ENCODE measurements around the gene GPRIN2. TPM values are rescaled to one million over a fixed set of nuclear protein-coding genes. Genes with fewer than 3 reads are reported as not detected.
A peak's percentile ranks its signal among the peaks of the same experiment; 100 is the strongest.

The GPRIN2 gene
- total and polyA plus RNA-seq, 2 of the 8 experiments (the other 6 are each of a cell fraction or from before 2014, with no cell fraction given), result 14.3 to 18.6 TPM

DNA sequence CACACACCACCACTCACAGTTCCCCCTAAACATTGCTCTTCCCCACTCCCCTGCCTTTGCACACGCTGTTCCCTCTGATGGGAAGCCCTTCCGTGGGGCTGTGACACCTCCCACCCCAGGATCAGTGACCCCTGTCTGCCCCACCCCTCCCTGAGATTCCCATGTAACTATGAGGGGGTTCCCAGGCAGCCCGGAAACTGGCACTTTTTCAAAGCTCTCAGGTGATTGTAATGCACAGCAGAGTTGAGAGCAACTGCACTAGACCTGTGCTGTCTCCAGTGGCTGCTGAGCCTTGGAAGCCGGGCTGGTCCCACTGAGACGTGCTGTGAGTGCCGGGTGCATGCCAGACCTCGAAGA is 29.8 kb downstream of the GPRIN2 start:
- no peak for FAIRE-seq
- H3K23ac ChIP-seq (ENCODE audit: insufficient read length), result no peak overlapping the region
- H3K27ac ChIP-seq (ENCODE audit: low read depth, low read length), result no peak overlapping the region
- H4K20me1 ChIP-seq (replicated peaks in 1 of 2; ENCODE audit: control insufficient read depth in 1 of 2, insufficient read depth in 2 of 2, low read length in 2 of 2), result peaks cover 0 to 15% of the 10 kb centered on the region in 2 experiments
- no peak overlapping the region for H2BK12ac ChIP-seq (ENCODE audit: low read depth, low read length)
- H3K9me3 ChIP-seq (ENCODE audit: insufficient read depth in 2 of 2, low read depth in 1 of 2, low read length in 1 of 2), result no peaks in the 10 kb centered on the region
- no peak overlapping the region for H3K14ac ChIP-seq (ENCODE audit: insufficient read length)
- no peak overlapping the region for H3K56ac ChIP-seq (replicated peaks; ENCODE audit: insufficient read length, low read depth, low read length)
- DNase-seq (ENCODE audit: low read depth in 1 of 2, low spot score in 2 of 2), result no peak
- no peak for TF ChIP-seq RBBP5 (IDR thresholded peaks at IDR 0.05; ENCODE audit: borderline replicate concordance, low read depth, low read length)
- TF ChIP-seq RAD21 (IDR thresholded peaks at IDR 0.05 in 1 of 2, conservative IDR thresholded peaks at IDR 0.05 in 1 of 2; ENCODE audit: low read depth in 2 of 2, low read length in 2 of 2), result no peak
- no peak for TF ChIP-seq CBX8 (IDR thresholded peaks at IDR 0.05; ENCODE audit: borderline replicate concordance, low read depth, low read length)
- no peak for TF ChIP-seq RFX5 (IDR thresholded peaks at IDR 0.05; ENCODE audit: borderline replicate concordance, low read depth, low read length)
- TF ChIP-seq, protein P1, sequence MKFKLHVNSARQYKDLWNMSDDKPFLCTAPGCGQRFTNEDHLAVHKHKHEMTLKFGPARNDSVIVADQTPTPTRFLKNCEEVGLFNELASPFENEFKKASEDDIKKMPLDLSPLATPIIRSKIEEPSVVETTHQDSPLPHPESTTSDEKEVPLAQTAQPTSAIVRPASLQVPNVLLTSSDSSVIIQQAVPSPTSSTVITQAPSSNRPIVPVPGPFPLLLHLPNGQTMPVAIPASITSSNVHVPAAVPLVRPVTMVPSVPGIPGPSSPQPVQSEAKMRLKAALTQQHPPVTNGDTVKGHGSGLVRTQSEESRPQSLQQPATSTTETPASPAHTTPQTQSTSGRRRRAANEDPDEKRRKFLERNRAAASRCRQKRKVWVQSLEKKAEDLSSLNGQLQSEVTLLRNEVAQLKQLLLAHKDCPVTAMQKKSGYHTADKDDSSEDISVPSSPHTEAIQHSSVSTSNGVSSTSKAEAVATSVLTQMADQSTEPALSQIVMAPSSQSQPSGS (IDR thresholded peaks at IDR 0.05; ENCODE audit: low read length), result no peak
- TF ChIP-seq PHF8 (conservative IDR thresholded peaks at IDR 0.05; ENCODE audit: low read depth, low read length), result no peak
- TF ChIP-seq EP300 (IDR thresholded peaks at IDR 0.05; ENCODE audit: borderline replicate concordance in 1 of 2, low read depth in 2 of 2, low read length in 2 of 2), result no peak
- 0 out of 2 replicates have a peak overlapping the region, but pooled peaks have one; percentile 22 for H2BK15ac ChIP-seq (ENCODE audit: low read length)
- peaks cover 14% of the 10 kb centered on the region for H3K23me2 ChIP-seq (ENCODE audit: low read depth, low read length)
- H4K5ac ChIP-seq (ENCODE audit: insufficient read length, low read depth, low read length), result no peak overlapping the region
- no peak overlapping the region for H3K4ac ChIP-seq (replicated peaks; ENCODE audit: insufficient read length, low read depth, low read length)
- H3K36me3 ChIP-seq (ENCODE audit: control insufficient read depth in 2 of 4, insufficient read depth in 4 of 4, low read length in 3 of 4), result no peaks in the 10 kb centered on the region; a peak in 1 of 8 replicates
- no peak overlapping the region for H2AFZ ChIP-seq (ENCODE audit: low read length)
- H3K27me3 ChIP-seq (replicated peaks in 1 of 4; ENCODE audit: control insufficient read depth in 3 of 4, extremely low read depth in 1 of 4, insufficient read depth in 3 of 4, low read length in 3 of 4), result 0 out of 7 replicates have a peak, but pooled peaks cover 0 to 3% (median 0%) of the 10 kb centered on the region in 4 experiments
- WGBS, 2 experiments (ENCODE audit: extremely low coverage in 1 of 2, insufficient coverage in 1 of 2, insufficient read length in 1 of 2, insufficient replicate concordance in 2 of 2, low coverage in 1 of 2, low lambda C conversion rate in 2 of 2, missing lambda C conversion rate in 1 of 2), result 89% methylated on average over 7 of the region's 7 CpGs; no CpG with 5 or more reads in 1 of the 2 experiments
- no peak overlapping the region for H3K4me2 ChIP-seq (ENCODE audit: insufficient read depth in 1 of 2, low read depth in 2 of 2, low read length in 2 of 2)
- no peak overlapping the region for H4K91ac ChIP-seq (replicated peaks; ENCODE audit: insufficient read length, low read length)
- H2BK20ac ChIP-seq (ENCODE audit: low read length), result no peak overlapping the region
- no peaks in the 10 kb centered on the region for H3K79me1 ChIP-seq (ENCODE audit: low read depth, low read length)
- H2AK5ac ChIP-seq (ENCODE audit: low read depth, low read length), result peak overlapping the region; percentile 69
- no peak overlapping the region for H2BK120ac ChIP-seq (replicated peaks; ENCODE audit: low read depth, low read length)
- ChIA-PET POLR2A (ENCODE audit: partially characterized antibody) (no interaction called here), CTCF (ENCODE audit: partially characterized antibody) (interaction anchor here (1.0 to 2.0 kb wide), 2 partner anchors 14 to 18 kb away, joined by 3 to 15 read pairs; no protein-coding TSS in a partner anchor)
- H2BK5ac ChIP-seq (ENCODE audit: low read depth, low read length), result no peak overlapping the region; the same call in 1 of the 2 replicates
- no peak overlapping the region for H3K4me3 ChIP-seq (ENCODE audit: extremely low read depth in 1 of 4, insufficient read depth in 2 of 4, low read depth in 3 of 4, low read length in 4 of 4)
- no peak overlapping the region; a peak in 1 of 7 replicates for H3K9ac ChIP-seq (replicated peaks in 1 of 4; ENCODE audit: extremely low read depth in 1 of 4, low read depth in 3 of 4, low read length in 3 of 4)
- H3K4me1 ChIP-seq (replicated peaks in 1 of 4; ENCODE audit: control insufficient read depth in 3 of 4, insufficient read depth in 4 of 4, low read length in 3 of 4), result peaks cover 0 to 7% (median 0%) of the 10 kb centered on the region in 4 experiments; a peak in 1 of 7 replicates
- no peak overlapping the region for H3K18ac ChIP-seq (ENCODE audit: extremely low read depth, low read length)
- H4K8ac ChIP-seq (ENCODE audit: extremely low read depth, insufficient read depth, low read length), result no peak overlapping the region
- H3K79me2 ChIP-seq (ENCODE audit: control insufficient read depth in 1 of 2, insufficient read depth in 2 of 2, low read length in 2 of 2), result peaks cover 0 to 6% of the 10 kb centered on the region in 2 experiments; a peak in 1 of 4 replicates
